IPS-15b (cell line): ENCODE measurements around the gene DRD4.
"Not testable (repeated sequence)": the region's sequence is repeated elsewhere in the genome, so short reads cannot be mapped to it uniquely, and the experiment has no call there.

ENCODE experiments used
- H3K27me3 ChIP-seq: one replicate; pipeline ENCODE4 v1.6.1; 2013; ENCODE audit warnings: low read length; ENCODE audit not compliant: control insufficient read depth, insufficient read depth
- H3K36me3 ChIP-seq: one replicate; pipeline ENCODE4 v1.6.1; 2013; ENCODE audit warnings: low read length; ENCODE audit not compliant: control insufficient read depth, insufficient read depth
- H3K4me1 ChIP-seq: one replicate; pipeline ENCODE4 v1.6.1; 2013; ENCODE audit warnings: mild to moderate bottlenecking, low read length; ENCODE audit not compliant: control insufficient read depth, insufficient read depth
- H3K4me3 ChIP-seq: one replicate; pipeline ENCODE4 v1.5.1; 2013; ENCODE audit warnings: low read depth, low read length
- H3K9ac ChIP-seq: one replicate; pipeline ENCODE4 v1.6.1; 2013; ENCODE audit warnings: low read depth, mild to moderate bottlenecking, low read length
- H3K9me3 ChIP-seq: one replicate; pipeline ENCODE4 v1.6.1; 2013; ENCODE audit warnings: mild to moderate bottlenecking, low read length; ENCODE audit not compliant: control insufficient read depth, insufficient read depth

DRD4 gene

GRCh38 chr11:643366-643765 lies 6.3 kb downstream of the DRD4 start:
- Histone ChIP-seq H3K9me3 (no peaks in the 10 kb centered on the region), H3K4me1 (no peaks in the 10 kb centered on the region), H3K36me3 (peaks cover 13% of the 10 kb centered on the region), H3K4me3 (no peak overlapping the region), H3K9ac (no peak overlapping the region), H3K27me3 (no peaks in the 10 kb centered on the region)

GRCh38 chr11:643849-644738 lies 7.0 kb downstream of the DRD4 start:
- Histone ChIP-seq H3K4me3 (no peak overlapping the region), H3K9ac (no peak overlapping the region), H3K4me1 (no peaks in the 10 kb centered on the region), H3K27me3 (no peaks in the 10 kb centered on the region), H3K9me3 (no peaks in the 10 kb centered on the region), H3K36me3 (peaks cover 13% of the 10 kb centered on the region)

- Histone ChIP-seq H3K4me3 (no peak overlapping the region), H3K36me3 (peaks cover 13% of the 10 kb centered on the region), H3K4me1 (no peaks in the 10 kb centered on the region)
Measured at GRCh38 chr11:645536-645935, 8.5 kb downstream of the DRD4 start.

GRCh38 chr11:646214-646613 lies 9.1 kb downstream of the DRD4 start:
- Histone ChIP-seq H3K27me3 (no peaks in the 10 kb centered on the region), H3K36me3 (peaks cover 13% of the 10 kb centered on the region), H3K9ac (no peak overlapping the region), H3K9me3 (no peaks in the 10 kb centered on the region), H3K4me3 (no peak overlapping the region), H3K4me1 (no peaks in the 10 kb centered on the region)

More at GRCh38 chr11:645536-645935, 8.5 kb downstream of the DRD4 start:
- H3K27me3 ChIP-seq: no peaks in the 10 kb centered on the region
- H3K9ac ChIP-seq: no peak overlapping the region
- no peaks in the 10 kb centered on the region for H3K9me3 ChIP-seq

GRCh38 chr11:647672-648158 lies 10.6 kb downstream of the DRD4 start:
- H3K36me3 ChIP-seq, H3K9ac ChIP-seq, H3K4me1 ChIP-seq, H3K4me3 ChIP-seq, H3K9me3 ChIP-seq, H3K27me3 ChIP-seq: not testable (repeated sequence)

- no peak overlapping the region for H3K9ac ChIP-seq
- H3K4me3 ChIP-seq: no peak overlapping the region
- peaks cover 5% of the 10 kb centered on the region for H3K36me3 ChIP-seq
- no peaks in the 10 kb centered on the region for H3K9me3 ChIP-seq
- no peaks in the 10 kb centered on the region for H3K27me3 ChIP-seq
- H3K4me1 ChIP-seq: no peaks in the 10 kb centered on the region
Measured at GRCh38 chr11:650482-650881, 13.4 kb downstream of the DRD4 start.

- H3K36me3 ChIP-seq, H3K9ac ChIP-seq, H3K27me3 ChIP-seq, H3K4me3 ChIP-seq, H3K9me3 ChIP-seq, H3K4me1 ChIP-seq: not testable (repeated sequence)
Measured at GRCh38 chr11:653136-653535, 16.1 kb downstream of the DRD4 start.

- Histone ChIP-seq H3K9me3 (no peaks in the 10 kb centered on the region), H3K36me3 (peaks cover 7% of the 10 kb centered on the region), H3K4me1 (no peaks in the 10 kb centered on the region), H3K27me3 (no peaks in the 10 kb centered on the region), H3K9ac (no peak overlapping the region), H3K4me3 (no peak overlapping the region)
Measured at GRCh38 chr11:653837-654236, 16.8 kb downstream of the DRD4 start.

GRCh38 chr11:654444-654843 lies 17.4 kb downstream of the DRD4 start:
- not testable (repeated sequence) for H3K9ac ChIP-seq, H3K36me3 ChIP-seq, H3K4me3 ChIP-seq, H3K4me1 ChIP-seq, H3K27me3 ChIP-seq, H3K9me3 ChIP-seq

GRCh38 chr11:655036-655726 lies 18.1 kb downstream of the DRD4 start:
- H3K4me3 ChIP-seq: no peak overlapping the region
- H3K27me3 ChIP-seq: no peaks in the 10 kb centered on the region
- no peaks in the 10 kb centered on the region for H3K9me3 ChIP-seq
- H3K4me1 ChIP-seq: no peaks in the 10 kb centered on the region
- H3K36me3 ChIP-seq: peaks cover 13% of the 10 kb centered on the region
- no peak overlapping the region for H3K9ac ChIP-seq

- Histone ChIP-seq H3K4me1 (no peaks in the 10 kb centered on the region), H3K9me3 (no peaks in the 10 kb centered on the region), H3K4me3 (no peak overlapping the region), H3K27me3 (no peaks in the 10 kb centered on the region), H3K36me3 (peaks cover 13% of the 10 kb centered on the region), H3K9ac (no peak overlapping the region)
Measured at GRCh38 chr11:656426-656825, 19.4 kb downstream of the DRD4 start.

GRCh38 chr11:656866-657265 lies 19.8 kb downstream of the DRD4 start:
- peaks cover 13% of the 10 kb centered on the region for H3K36me3 ChIP-seq
- no peaks in the 10 kb centered on the region for H3K4me1 ChIP-seq
- H3K27me3 ChIP-seq: no peaks in the 10 kb centered on the region
- no peak overlapping the region for H3K4me3 ChIP-seq
- no peaks in the 10 kb centered on the region for H3K9me3 ChIP-seq
- H3K9ac ChIP-seq: no peak overlapping the region
